Measurements from ENCODE around the gene ARHGEF17.

DNA sequence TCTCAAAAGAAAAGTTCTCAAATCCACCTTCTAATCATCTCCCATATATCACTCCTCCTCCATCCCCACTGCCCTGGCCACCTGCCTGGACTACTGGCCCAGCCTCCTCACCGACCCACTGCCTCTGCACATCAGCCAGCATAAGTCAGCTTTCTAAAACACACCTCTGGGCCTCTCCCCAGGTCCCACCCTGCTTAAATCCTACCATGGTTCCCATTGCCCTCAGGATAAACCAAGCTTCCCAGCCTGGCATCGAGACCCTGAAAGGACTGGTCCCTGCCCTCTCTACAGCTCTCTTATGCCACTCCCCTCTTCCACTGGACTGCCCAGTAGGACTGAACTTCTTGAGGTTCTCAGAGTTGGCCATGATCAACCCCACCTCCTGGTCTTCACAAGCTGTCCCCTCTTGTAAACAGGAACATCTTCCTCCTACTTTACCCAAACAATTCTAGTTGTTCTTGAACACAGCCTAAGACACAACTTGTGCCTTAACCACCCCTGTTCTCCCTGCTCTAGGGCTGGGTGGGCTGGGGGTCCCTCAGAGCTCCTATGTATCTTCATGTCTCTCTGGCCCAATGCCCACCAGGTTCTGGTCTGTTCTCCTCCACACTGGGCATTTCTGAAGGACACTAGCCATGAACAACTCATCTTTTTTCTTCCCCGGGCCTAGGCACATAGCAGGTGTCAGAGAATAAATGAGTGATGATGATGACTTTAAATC is 48.5 kb upstream of the ARHGEF17 start:
- no peak for TF ChIP-seq RAD21 (IDR thresholded peaks at IDR 0.05 in 1 of 2, conservative IDR thresholded peaks at IDR 0.05 in 1 of 2; ENCODE audit: low read depth in 2 of 2, low read length in 2 of 2)
- no peak for TF ChIP-seq GABPA (IDR thresholded peaks at IDR 0.05; ENCODE audit: borderline replicate concordance, insufficient read depth, low read length)
- no peak for TF ChIP-seq GTF2F1 (IDR thresholded peaks at IDR 0.05; ENCODE audit: borderline replicate concordance, low read depth, low read length)
- TF ChIP-seq, protein P1, sequence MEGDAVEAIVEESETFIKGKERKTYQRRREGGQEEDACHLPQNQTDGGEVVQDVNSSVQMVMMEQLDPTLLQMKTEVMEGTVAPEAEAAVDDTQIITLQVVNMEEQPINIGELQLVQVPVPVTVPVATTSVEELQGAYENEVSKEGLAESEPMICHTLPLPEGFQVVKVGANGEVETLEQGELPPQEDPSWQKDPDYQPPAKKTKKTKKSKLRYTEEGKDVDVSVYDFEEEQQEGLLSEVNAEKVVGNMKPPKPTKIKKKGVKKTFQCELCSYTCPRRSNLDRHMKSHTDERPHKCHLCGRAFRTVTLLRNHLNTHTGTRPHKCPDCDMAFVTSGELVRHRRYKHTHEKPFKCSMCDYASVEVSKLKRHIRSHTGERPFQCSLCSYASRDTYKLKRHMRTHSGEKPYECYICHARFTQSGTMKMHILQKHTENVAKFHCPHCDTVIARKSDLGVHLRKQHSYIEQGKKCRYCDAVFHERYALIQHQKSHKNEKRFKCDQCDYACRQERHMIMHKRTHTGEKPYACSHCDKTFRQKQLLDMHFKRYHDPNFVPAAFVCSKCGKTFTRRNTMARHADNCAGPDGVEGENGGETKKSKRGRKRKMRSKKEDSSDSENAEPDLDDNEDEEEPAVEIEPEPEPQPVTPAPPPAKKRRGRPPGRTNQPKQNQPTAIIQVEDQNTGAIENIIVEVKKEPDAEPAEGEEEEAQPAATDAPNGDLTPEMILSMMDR (IDR thresholded peaks at IDR 0.05; ENCODE audit: control extremely low read depth in 1 of 3, insufficient read depth in 1 of 3, low read depth in 1 of 3, low read length in 3 of 3): no peak
- no peak for TF ChIP-seq HDAC6 (IDR thresholded peaks at IDR 0.05; ENCODE audit: low read depth, low read length)
- TF ChIP-seq SAP30 (IDR thresholded peaks at IDR 0.05; ENCODE audit: insufficient read depth, insufficient replicate concordance, low read length): no peak
- TF ChIP-seq RXRA (IDR thresholded peaks at IDR 0.05; ENCODE audit: insufficient read depth, low read depth, low read length): no peak
- no peak for TF ChIP-seq RNF2 (IDR thresholded peaks at IDR 0.05; ENCODE audit: borderline replicate concordance, low read depth, low read length, missing control alignments, poor library complexity, severe bottlenecking)

Measured in H1 (cell line).